ENCODE measurements around the gene ZRANB3.
"Not testable (repeated sequence)": the region's sequence is repeated elsewhere in the genome, so short reads cannot be mapped to it uniquely, and the experiment has no call there.

The ZRANB3 gene

DNA sequence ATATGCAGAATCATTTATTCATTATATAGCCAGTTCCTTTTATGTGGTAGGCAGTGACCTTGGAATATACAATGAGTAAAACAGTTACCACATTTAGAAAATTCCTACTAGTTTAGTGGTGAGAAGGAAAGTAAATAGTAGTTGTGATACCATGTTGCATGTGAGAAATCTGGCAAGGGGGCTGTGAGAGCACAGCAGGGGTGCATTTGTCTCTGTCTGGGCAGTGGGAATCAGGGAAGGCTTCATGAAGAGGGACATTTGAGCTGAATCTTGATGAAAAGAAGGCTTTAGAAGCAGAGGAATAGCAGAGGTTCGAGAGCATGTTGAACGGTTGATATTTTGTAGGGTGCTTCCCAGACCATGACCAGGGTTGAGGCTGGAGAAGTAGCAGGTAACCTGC is 400.3 kb downstream of the ZRANB3 start:
- no peak for DNase-seq (ENCODE audit: low read depth)
- no peak overlapping the region for H3K4me3 ChIP-seq (ENCODE audit: low read depth, low read length)
- TF ChIP-seq, protein P1, sequence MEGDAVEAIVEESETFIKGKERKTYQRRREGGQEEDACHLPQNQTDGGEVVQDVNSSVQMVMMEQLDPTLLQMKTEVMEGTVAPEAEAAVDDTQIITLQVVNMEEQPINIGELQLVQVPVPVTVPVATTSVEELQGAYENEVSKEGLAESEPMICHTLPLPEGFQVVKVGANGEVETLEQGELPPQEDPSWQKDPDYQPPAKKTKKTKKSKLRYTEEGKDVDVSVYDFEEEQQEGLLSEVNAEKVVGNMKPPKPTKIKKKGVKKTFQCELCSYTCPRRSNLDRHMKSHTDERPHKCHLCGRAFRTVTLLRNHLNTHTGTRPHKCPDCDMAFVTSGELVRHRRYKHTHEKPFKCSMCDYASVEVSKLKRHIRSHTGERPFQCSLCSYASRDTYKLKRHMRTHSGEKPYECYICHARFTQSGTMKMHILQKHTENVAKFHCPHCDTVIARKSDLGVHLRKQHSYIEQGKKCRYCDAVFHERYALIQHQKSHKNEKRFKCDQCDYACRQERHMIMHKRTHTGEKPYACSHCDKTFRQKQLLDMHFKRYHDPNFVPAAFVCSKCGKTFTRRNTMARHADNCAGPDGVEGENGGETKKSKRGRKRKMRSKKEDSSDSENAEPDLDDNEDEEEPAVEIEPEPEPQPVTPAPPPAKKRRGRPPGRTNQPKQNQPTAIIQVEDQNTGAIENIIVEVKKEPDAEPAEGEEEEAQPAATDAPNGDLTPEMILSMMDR (IDR thresholded peaks at IDR 0.05; ENCODE audit: low read depth, low read length, missing control alignments): no peak
- in situ Hi-C loops (cut with HindIII; ENCODE audit: low sequenced_read_pairs): no loop called here

DNA sequence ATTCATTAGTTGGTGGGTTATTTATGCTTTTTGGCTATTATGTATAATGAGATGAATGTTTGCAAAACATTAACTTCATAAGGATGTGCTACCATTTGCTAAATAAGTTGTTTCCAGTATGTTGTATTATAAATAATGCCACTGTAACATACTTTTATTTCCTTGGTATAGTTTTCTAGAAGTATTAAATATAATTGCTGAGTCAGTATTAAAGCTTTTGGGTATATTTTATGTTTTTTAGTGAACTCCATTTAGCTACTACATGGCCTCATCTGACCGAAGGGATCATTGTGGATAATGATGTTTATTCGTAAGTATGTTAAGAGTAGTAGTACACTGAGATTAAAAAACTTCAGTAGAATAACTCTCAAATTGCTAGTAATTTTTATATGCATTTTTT is 405.1 kb downstream of the ZRANB3 start:
- in situ Hi-C loops (cut with HindIII; ENCODE audit: low sequenced_read_pairs): no loop called here
- H3K4me3 ChIP-seq (ENCODE audit: low read depth, low read length): no peak overlapping the region
- TF ChIP-seq, protein P1 (IDR thresholded peaks at IDR 0.05; ENCODE audit: low read depth, low read length, missing control alignments): no peak
- no peak for DNase-seq (ENCODE audit: low read depth)

- TF ChIP-seq, protein P1 (IDR thresholded peaks at IDR 0.05; ENCODE audit: low read depth, low read length, missing control alignments): no peak
- DNase-seq (ENCODE audit: low read depth): no peak
- in situ Hi-C loops (cut with HindIII; ENCODE audit: low sequenced_read_pairs): no loop called here
- H3K4me3 ChIP-seq (ENCODE audit: low read depth, low read length): no peak overlapping the region
These were observed 405.8 kb downstream of the ZRANB3 start for GRCh38 chr2:135124924-135125886.

DNA sequence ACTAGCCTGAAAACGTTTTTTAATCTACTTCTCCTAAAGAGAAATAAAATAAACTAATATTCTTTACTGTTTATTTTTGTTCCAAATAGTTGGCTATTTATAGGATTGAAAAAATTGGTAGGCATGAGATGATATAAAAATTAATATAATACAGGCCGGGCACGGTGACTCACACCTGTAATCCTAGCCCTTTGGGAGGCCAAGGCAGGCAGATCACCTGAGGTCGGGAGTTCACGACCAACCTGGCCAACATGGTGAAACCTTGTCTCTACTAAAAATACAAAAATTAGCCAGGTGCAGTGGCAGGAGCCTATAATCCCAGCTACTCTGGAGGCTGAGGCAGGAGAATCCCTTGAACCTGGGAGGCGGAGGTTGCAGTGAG is 409.4 kb downstream of the ZRANB3 start:
- H3K4me3 ChIP-seq (ENCODE audit: low read depth, low read length); in situ Hi-C loops (cut with HindIII; ENCODE audit: low sequenced_read_pairs); DNase-seq (ENCODE audit: low read depth): not testable (repeated sequence)

GRCh38 chr2:135121016-135121657 is 409.9 kb downstream of the ZRANB3 start:
- no peak overlapping the region for H3K4me3 ChIP-seq (ENCODE audit: low read depth, low read length)
- DNase-seq (ENCODE audit: low read depth): no peak
- TF ChIP-seq, protein P1 (IDR thresholded peaks at IDR 0.05; ENCODE audit: low read depth, low read length, missing control alignments): no peak
- in situ Hi-C loops (cut with HindIII; ENCODE audit: low sequenced_read_pairs): no loop called here

GRCh38 chr2:135119582-135119981 is 411.4 kb downstream of the ZRANB3 start:
- in situ Hi-C loops (cut with HindIII; ENCODE audit: low sequenced_read_pairs): no loop called here
- no peak for DNase-seq (ENCODE audit: low read depth)
- no peak overlapping the region for H3K4me3 ChIP-seq (ENCODE audit: low read depth, low read length)
- TF ChIP-seq, protein P1 (IDR thresholded peaks at IDR 0.05; ENCODE audit: low read depth, low read length, missing control alignments): no peak

DNA sequence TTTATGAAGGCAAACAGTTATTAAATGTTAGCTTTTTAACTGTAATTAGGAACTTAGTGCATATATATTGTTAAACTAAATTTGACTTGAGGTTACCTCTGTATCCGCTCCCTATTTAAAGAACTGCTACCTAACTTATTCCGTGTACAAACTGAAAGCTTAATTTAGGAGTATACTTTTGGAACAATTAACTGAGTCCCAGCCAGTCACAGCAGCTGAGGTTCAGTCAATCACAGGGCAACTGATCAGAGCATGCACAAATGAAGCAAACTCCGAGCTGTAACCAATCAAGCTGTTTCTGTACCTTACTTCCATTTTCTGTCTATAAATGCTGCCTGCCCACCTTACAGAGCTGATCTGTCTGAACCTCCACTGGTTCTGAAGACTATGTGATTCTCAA is 417.7 kb downstream of the ZRANB3 start:
- no peak overlapping the region for H3K4me3 ChIP-seq (ENCODE audit: low read depth, low read length)
- no peak for DNase-seq (ENCODE audit: low read depth)
- TF ChIP-seq, protein P1 (IDR thresholded peaks at IDR 0.05; ENCODE audit: low read depth, low read length, missing control alignments): no peak
- in situ Hi-C loops (cut with HindIII; ENCODE audit: low sequenced_read_pairs): no loop called here

GRCh38 chr2:135105513-135106316 is 425.3 kb downstream of the ZRANB3 start:
- H3K4me3 ChIP-seq (ENCODE audit: low read depth, low read length); DNase-seq (ENCODE audit: low read depth); in situ Hi-C loops (cut with HindIII; ENCODE audit: low sequenced_read_pairs): not testable (repeated sequence)

Data from astrocyte of the cerebellum (primary cell).